Choroid plexus epithelial cell (primary cell): ENCODE data around the gene SPECC1.
"Not testable (repeated sequence)": the region's sequence is repeated elsewhere in the genome, so short reads cannot be mapped to it uniquely, and the experiment has no call there.

ENCODE experiments used
- DNase-seq: peaks from one replicate; pipeline ENCODE4 v3.0.0-alpha.2; 2010; ENCODE audit warnings: low read depth
- H3K4me3 ChIP-seq: 2 replicates; pipeline ENCODE4 v1.5.1; 2011; ENCODE audit warnings: low read depth, mild to moderate bottlenecking, control low read depth, low read length, moderate library complexity
- TF ChIP-seq, protein P1 (sequence below): conservative IDR thresholded peaks from 2 replicates; pipeline ENCODE4 v1.5.1; 2011; ENCODE audit warnings: low read depth, mild to moderate bottlenecking, control low read depth, inconsistent platforms, low read length, moderate library complexity

Gene SPECC1

DNA sequence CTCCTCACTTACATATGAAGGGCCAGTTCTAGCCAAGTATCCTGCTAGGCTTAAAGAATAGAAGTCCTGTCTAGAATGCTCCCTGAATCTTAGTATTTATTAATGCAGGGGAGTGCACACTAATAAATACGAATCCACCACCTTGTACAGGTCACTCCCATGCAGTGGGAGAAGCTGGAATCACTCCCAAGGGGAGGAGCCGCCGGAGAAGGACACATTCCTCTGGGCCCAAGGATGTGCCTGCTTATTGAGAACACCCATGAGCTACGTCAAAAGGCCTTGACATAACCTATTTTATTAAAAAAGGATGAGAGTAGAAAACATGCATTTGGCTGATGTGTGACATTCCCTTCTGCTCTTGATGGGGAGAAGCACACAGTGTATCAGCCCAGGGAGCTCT lies 223.5 kb downstream of the SPECC1 start:
- TF ChIP-seq, protein P1, sequence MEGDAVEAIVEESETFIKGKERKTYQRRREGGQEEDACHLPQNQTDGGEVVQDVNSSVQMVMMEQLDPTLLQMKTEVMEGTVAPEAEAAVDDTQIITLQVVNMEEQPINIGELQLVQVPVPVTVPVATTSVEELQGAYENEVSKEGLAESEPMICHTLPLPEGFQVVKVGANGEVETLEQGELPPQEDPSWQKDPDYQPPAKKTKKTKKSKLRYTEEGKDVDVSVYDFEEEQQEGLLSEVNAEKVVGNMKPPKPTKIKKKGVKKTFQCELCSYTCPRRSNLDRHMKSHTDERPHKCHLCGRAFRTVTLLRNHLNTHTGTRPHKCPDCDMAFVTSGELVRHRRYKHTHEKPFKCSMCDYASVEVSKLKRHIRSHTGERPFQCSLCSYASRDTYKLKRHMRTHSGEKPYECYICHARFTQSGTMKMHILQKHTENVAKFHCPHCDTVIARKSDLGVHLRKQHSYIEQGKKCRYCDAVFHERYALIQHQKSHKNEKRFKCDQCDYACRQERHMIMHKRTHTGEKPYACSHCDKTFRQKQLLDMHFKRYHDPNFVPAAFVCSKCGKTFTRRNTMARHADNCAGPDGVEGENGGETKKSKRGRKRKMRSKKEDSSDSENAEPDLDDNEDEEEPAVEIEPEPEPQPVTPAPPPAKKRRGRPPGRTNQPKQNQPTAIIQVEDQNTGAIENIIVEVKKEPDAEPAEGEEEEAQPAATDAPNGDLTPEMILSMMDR, result no peak
- H3K4me3 ChIP-seq, result no peak overlapping the region

DNA sequence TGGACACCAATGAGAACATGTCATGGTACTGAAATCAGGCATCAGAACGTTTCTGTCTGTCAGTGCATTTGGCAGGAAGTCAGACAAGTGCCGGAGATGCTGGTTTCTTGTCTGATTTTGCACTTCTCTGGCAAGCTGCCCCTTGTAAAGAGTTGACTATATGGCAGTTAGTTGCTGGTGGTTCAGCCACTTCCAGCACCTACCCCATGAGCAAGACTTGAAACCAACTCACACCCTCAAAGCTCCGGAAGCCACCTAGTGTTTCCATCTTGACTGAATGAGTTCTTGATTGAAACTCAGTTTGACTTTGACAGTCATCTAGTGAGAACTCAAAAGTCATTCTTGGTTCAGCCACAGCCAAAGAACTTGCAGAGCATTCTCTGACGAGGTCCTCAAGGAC lies 225.1 kb downstream of the SPECC1 start:
- no peak for DNase-seq
- no peak overlapping the region for H3K4me3 ChIP-seq

More for the DNA sequence above, 223.5 kb downstream of the SPECC1 start:
- DNase-seq, result no peak

DNA sequence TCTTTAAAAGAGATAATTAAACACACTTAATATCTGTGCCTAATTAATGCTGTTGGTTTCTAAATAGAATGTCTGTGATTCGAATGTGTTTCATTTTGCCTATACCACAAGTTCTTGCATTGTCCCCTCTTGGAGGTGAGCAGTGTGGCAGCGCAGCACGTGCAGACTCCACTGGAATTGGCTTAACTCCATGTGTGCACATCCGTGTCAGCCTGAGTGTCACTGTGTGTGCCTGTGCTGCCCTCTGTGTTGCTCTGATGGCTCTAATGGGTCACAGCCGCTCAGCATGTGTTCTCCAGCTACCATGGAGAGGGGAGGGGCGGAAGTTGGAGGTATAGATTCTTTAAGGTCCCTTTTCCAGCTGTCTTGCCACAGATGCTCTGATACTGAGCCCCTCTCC lies 226.6 kb downstream of the SPECC1 start:
- TF ChIP-seq, protein P1, result no peak
- H3K4me3 ChIP-seq, result no peak overlapping the region
- DNase-seq, result no peak

More for the DNA sequence above, 225.1 kb downstream of the SPECC1 start:
- TF ChIP-seq, protein P1, result no peak

DNA sequence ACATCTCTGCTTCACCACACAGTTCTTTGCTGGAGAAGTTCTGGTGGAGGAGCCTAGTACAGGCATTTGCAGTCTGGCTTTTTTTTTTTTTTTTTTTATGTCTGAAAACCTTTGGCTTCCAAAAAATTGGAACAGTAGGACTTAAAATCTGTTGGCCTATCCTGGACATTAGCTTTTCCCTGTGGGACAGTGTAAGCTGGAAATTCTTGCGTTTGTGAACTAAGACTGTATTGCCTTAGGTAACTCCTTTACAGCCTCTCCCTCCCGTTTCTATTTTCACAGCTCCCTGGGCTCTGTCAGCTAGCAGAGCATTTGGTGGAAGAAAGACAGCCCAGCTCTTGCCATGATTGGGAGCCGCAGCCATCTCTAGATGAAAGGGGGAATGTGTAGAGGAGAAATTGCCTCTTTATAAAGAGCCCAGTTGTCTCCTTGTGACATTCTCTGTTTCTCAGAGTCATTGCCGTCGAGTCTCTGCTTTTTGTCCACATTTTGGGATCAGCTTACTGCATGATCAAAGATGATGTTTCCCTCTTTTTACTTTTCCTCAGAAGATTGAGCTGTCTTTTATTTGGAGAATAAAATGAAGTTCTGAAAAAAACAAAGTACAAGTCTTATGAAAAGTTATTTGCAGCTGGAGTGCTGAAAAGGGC lies 227.5 kb downstream of the SPECC1 start:
- DNase-seq, result no peak
- no peak overlapping the region for H3K4me3 ChIP-seq
- TF ChIP-seq, protein P1, result no peak

DNA sequence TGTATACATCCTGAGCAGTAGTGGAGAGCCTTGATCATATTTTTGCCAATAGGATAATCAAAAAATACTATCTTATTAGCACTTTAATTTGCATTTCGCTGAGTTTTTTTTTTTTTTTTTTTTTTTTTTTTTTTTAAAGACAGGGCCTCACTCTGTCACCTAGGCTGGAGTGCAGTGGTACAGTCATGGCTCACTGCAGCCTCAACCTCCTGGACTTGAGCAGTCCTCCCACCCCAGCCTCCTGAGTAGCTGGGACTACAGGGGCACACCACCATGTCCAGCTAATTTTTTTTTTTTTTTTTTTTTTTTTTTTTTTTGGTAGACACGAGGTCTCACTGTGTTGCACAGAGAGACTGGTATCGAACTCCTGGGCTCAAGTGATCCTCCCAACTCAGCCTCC lies 230.6 kb downstream of the SPECC1 start:
- DNase-seq, H3K4me3 ChIP-seq: not testable (repeated sequence)

DNA sequence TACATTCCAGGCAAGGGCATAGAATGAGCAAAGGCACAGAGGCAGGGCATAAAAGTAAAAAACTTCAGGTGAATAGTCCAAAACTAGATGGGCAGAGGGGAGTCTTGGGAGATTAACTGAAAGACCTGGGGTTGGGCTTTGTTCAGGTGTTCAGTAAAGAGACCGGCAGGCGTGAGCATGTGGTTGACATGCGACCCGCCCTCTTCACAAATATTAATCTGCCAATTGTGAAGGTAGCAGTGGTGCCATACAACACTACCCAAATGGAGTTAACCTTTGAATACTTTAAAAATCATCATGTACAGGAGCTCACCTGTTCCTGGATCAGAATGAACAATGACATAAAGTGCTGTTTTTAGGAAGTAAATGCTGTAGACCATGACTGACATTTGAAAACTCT lies 232.7 kb downstream of the SPECC1 start:
- H3K4me3 ChIP-seq, result no peak overlapping the region
- TF ChIP-seq, protein P1, result no peak
- DNase-seq, result no peak

DNA sequence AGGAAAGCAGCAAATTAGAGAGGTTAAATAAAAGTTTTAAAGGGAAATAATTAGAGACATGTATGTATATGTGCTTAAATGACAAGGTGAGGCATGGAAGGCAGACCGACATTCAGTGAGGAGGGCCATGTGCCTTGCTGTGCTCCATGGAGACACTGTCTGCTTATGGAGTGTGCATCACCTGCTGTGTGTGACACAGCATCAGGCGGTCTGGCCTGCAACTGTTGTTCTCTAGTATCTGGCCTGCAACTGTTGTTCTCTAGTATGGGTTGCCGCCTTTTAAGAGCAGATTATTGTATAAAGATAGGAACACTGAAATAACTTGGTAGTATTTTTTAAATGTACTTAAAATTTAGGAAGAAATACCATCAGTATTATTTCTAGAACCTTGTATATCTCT lies 233.1 kb downstream of the SPECC1 start:
- DNase-seq, result no peak
- H3K4me3 ChIP-seq, result no peak overlapping the region
- TF ChIP-seq, protein P1, result no peak
